Hepatocyte (in vitro differentiated cells): ENCODE data around the gene VPS11. TPM values are rescaled to one million over a fixed set of nuclear protein-coding genes. Genes with fewer than 3 reads are reported as not detected.

Experiments used
- DNase-seq: peaks from one replicate; pipeline ENCODE4 v3.0.0-alpha.2; 2016; ENCODE audit warnings: low spot score
- H2AFZ ChIP-seq: fragments of 200-600 bp; sonication (generic); 2 replicates; pipeline ENCODE4 v1.6.0; 2016; ENCODE audit warnings: antibody characterized with exemption, mild to moderate bottlenecking
- H3K27ac ChIP-seq: fragments of 200-600 bp; sonication (generic); 2 replicates; pipeline ENCODE4 v1.5.1; 2016; ENCODE audit warnings: mild to moderate bottlenecking
- H3K27me3 ChIP-seq: fragments of 200-600 bp; sonication (generic); 2 replicates; pipeline ENCODE4 v1.6.1; 2016
- H3K36me3 ChIP-seq: fragments of 200-600 bp; sonication (generic); replicated peaks from 2 replicates; pipeline ENCODE4 v1.5.1; 2016; ENCODE audit warnings: low read depth; ENCODE audit not compliant: insufficient read depth
- H3K4me1 ChIP-seq: fragments of 200-600 bp; sonication (generic); 2 replicates; pipeline ENCODE4 v1.5.1; 2016; ENCODE audit warnings: mild to moderate bottlenecking, moderate library complexity; ENCODE audit not compliant: insufficient read depth
- H3K4me2 ChIP-seq: fragments of 200-600 bp; sonication (generic); 2 replicates; pipeline ENCODE4 v1.6.0; 2016
- H3K4me3 ChIP-seq: fragments of 200-600 bp; sonication (generic); 2 replicates; pipeline ENCODE4 v1.5.1; 2016; ENCODE audit warnings: mild to moderate bottlenecking
- H3K79me2 ChIP-seq: fragments of 200-600 bp; sonication (generic); 2 replicates; pipeline ENCODE4 v1.6.0; 2017; ENCODE audit warnings: mild to moderate bottlenecking
- H3K9me2 ChIP-seq: fragments of 200-600 bp; sonication (generic); replicated peaks from 2 replicates; pipeline ENCODE4 v1.6.0; 2017; ENCODE audit warnings: mild to moderate bottlenecking; ENCODE audit not compliant: insufficient read depth
- H3K9me3 ChIP-seq: fragments of 200-600 bp; sonication (generic); 2 replicates; pipeline ENCODE4 v1.5.1; 2016; ENCODE audit warnings: low read depth, mild to moderate bottlenecking
- H4K20me1 ChIP-seq: fragments of 200-600 bp; sonication (generic); 2 replicates; pipeline ENCODE4 v1.6.0; 2016; ENCODE audit warnings: mild to moderate bottlenecking; ENCODE audit not compliant: insufficient read depth, poor library complexity, severe bottlenecking
- CTCF ChIP-seq: fragments of 200-600 bp; sonication (generic); IDR thresholded peaks from 2 replicates; pipeline ENCODE4 v1.5.1; 2016; ENCODE audit warnings: antibody characterized with exemption, mild to moderate bottlenecking; ENCODE audit not compliant: poor library complexity
- EZH2 ChIP-seq: fragments of 200-600 bp; sonication (generic); IDR thresholded peaks from 2 replicates; pipeline ENCODE4 v1.6.1; 2016; ENCODE audit warnings: antibody characterized with exemption, mild to moderate bottlenecking, borderline replicate concordance
- EZH2phosphoT487 ChIP-seq: fragments of 200-600 bp; sonication (generic); IDR thresholded peaks from one replicate; pipeline ENCODE4 v1.6.1; 2018; ENCODE audit warnings: antibody characterized with exemption, mild to moderate bottlenecking, low read depth, moderate library complexity; ENCODE audit not compliant: unreplicated experiment, severe bottlenecking
- WGBS: methylation state at CpG from one replicate; pipeline ENCODE4 v1.1.6; 2016; ENCODE audit warnings: low lambda C conversion rate; ENCODE audit errors: missing lambda C conversion rate; 5-methylcytosine and 5-hydroxymethylcytosine counted together
- polyA plus RNA-seq: library from polyadenylated mRNA; unstranded; fragments of >200 nt; fragmentation: Nextera tagmentation; extraction: Ambion mirVana; gene quantifications from 2 replicates; pipeline ENCODE4 v1.2.1, GENCODE V29; 2016
- total RNA-seq: library from RNA; depleted of rRNA; stranded (reverse); fragments of >200 nt; gene quantifications from 2 replicates; pipeline ENCODE4 v1.2.3, GENCODE V29; 2014

Gene VPS11
- total and polyA plus RNA-seq, 2 experiments from 2014 or later, result 31.8 to 36.9 TPM

- H3K9me3 ChIP-seq, result no peaks in the 10 kb centered on the region
- H3K4me1 ChIP-seq, result peaks cover 3% of the 10 kb centered on the region
- H3K27me3 ChIP-seq, result no peaks in the 10 kb centered on the region
- no peak overlapping the region for H3K4me2 ChIP-seq
- H3K36me3 ChIP-seq, result no peaks in the 10 kb centered on the region
- TF ChIP-seq CTCF (peak; percentile 15), EZH2phosphoT487 (no peak)
- peaks cover 41% of the 10 kb centered on the region for H3K79me2 ChIP-seq
- H3K9me2 ChIP-seq, result no peaks in the 10 kb centered on the region
- no peak overlapping the region for H2AFZ ChIP-seq
- H3K4me3 ChIP-seq, result no peak overlapping the region
- DNase-seq, result no peak
- WGBS, result 70% methylated on average over 4 of the region's 4 CpGs
- H4K20me1 ChIP-seq, result no peaks in the 10 kb centered on the region
- H3K27ac ChIP-seq, result no peak overlapping the region
These were observed 2.2 kb upstream of the VPS11 start for GRCh38 chr11:119065369-119065768.

GRCh38 chr11:119077839-119078238 is 10.2 kb downstream of the VPS11 start:
- DNase-seq, result no peak
- Histone ChIP-seq H3K79me2 (no peaks in the 10 kb centered on the region), H3K4me3 (no peak overlapping the region), H3K27me3 (no peaks in the 10 kb centered on the region), H3K9me3 (no peaks in the 10 kb centered on the region), H3K4me1 (no peaks in the 10 kb centered on the region), H2AFZ (no peak overlapping the region), H4K20me1 (no peaks in the 10 kb centered on the region), H3K36me3 (no peaks in the 10 kb centered on the region), H3K27ac (no peak overlapping the region), H3K4me2 (no peak overlapping the region), H3K9me2 (no peaks in the 10 kb centered on the region)
- WGBS, result 97% methylated on average over 11 of the region's 11 CpGs
- TF ChIP-seq CTCF (no peak), EZH2 (no peak), EZH2phosphoT487 (no peak)

GRCh38 chr11:119078675-119079420 is 11.2 kb downstream of the VPS11 start:
- no peaks in the 10 kb centered on the region for H3K79me2 ChIP-seq
- TF ChIP-seq EZH2phosphoT487 (no peak), CTCF (no peak), EZH2 (no peak)
- H4K20me1 ChIP-seq, result no peaks in the 10 kb centered on the region
- no peaks in the 10 kb centered on the region for H3K9me2 ChIP-seq
- H3K27me3 ChIP-seq, result no peaks in the 10 kb centered on the region
- no peaks in the 10 kb centered on the region for H3K36me3 ChIP-seq
- no peak overlapping the region for H3K27ac ChIP-seq
- DNase-seq, result no peak
- WGBS, result 95% methylated on average over 19 of the region's 19 CpGs
- no peak overlapping the region for H3K4me3 ChIP-seq
- no peak overlapping the region for H2AFZ ChIP-seq
- no peaks in the 10 kb centered on the region for H3K9me3 ChIP-seq
- no peak overlapping the region for H3K4me2 ChIP-seq
- H3K4me1 ChIP-seq, result no peaks in the 10 kb centered on the region
